Activated T-cell treated with anti-CD3 and anti-CD28 coated beads, Interleukin-2, amount 50 U/mL, for 24 hours (primary cell): ENCODE results near the gene ECE2.

Experiments used
- DNase-seq: peaks from one replicate; pipeline ENCODE4 v3.0.0-alpha.2; 2020
- H3K27ac Mint-ChIP-seq: 2 replicates; pipeline ENCODE4 v1.8.0; 2020; ENCODE audit warnings: mild to moderate bottlenecking, mixed read lengths
- H3K27me3 Mint-ChIP-seq: 2 replicates; pipeline ENCODE4 v1.8.0; 2020; ENCODE audit warnings: mixed read lengths
- H3K36me3 Mint-ChIP-seq: 2 replicates; pipeline ENCODE4 v1.8.0; 2020; ENCODE audit warnings: low read depth, mixed read lengths
- H3K4me1 Mint-ChIP-seq: 2 replicates; pipeline ENCODE4 v1.8.0; 2020; ENCODE audit warnings: low read depth, mixed read lengths
- H3K4me3 Mint-ChIP-seq: 2 replicates; pipeline ENCODE4 v1.8.0; 2020; ENCODE audit warnings: mild to moderate bottlenecking, moderate library complexity, mixed read lengths
- H3K9me3 Mint-ChIP-seq: 2 replicates; pipeline ENCODE4 v1.8.0; 2020; ENCODE audit warnings: mixed read lengths

ECE2 gene

DNA sequence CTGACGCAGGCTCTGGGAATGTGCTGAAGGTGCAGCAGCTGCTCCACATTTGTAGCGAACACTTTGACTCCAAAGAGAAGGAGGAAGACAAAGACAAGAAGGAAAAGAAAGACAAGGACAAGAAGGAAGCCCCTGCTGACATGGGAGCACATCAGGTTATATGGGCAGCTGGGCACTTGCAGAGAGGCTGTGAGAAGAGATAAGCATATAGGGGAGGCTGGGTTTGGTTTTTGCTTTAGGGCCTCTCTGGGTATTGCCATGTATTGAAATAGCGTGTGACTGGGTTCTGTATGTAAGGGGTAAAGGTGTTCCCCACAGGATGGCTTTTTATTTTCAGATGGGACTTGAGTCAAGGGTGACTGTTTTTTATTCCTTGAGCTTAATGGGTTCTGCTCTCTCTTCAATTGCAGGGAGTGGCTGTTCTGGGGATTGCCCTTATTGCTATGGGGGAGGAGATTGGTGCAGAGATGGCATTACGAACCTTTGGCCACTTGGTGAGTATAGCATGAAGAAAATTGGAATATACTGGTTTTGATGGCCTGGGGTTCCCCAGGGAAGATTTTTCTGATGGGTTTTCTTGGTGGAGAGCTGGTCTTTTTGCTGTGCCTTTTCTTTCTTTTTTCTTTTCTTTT is 30.6 kb downstream of the ECE2 start:
- no peak for DNase-seq
- no peak overlapping the region for H3K4me3 Mint-ChIP-seq
- H3K27ac Mint-ChIP-seq: peak overlapping the region; percentile 45
- H3K36me3 Mint-ChIP-seq: peaks cover 88% of the 10 kb centered on the region
- H3K9me3 Mint-ChIP-seq: no peaks in the 10 kb centered on the region
- peaks cover 24% of the 10 kb centered on the region for H3K4me1 Mint-ChIP-seq
- no peaks in the 10 kb centered on the region for H3K27me3 Mint-ChIP-seq

- peak overlapping the region; percentile 38 for H3K27ac Mint-ChIP-seq
- no peak overlapping the region for H3K4me3 Mint-ChIP-seq
- no peaks in the 10 kb centered on the region for H3K27me3 Mint-ChIP-seq
- DNase-seq: no peak
- H3K4me1 Mint-ChIP-seq: peaks cover 14% of the 10 kb centered on the region
- peaks cover 73% of the 10 kb centered on the region for H3K36me3 Mint-ChIP-seq
- no peaks in the 10 kb centered on the region for H3K9me3 Mint-ChIP-seq
These were observed 32.1 kb downstream of the ECE2 start for GRCh38 chr3:184307915-184308314.

DNA sequence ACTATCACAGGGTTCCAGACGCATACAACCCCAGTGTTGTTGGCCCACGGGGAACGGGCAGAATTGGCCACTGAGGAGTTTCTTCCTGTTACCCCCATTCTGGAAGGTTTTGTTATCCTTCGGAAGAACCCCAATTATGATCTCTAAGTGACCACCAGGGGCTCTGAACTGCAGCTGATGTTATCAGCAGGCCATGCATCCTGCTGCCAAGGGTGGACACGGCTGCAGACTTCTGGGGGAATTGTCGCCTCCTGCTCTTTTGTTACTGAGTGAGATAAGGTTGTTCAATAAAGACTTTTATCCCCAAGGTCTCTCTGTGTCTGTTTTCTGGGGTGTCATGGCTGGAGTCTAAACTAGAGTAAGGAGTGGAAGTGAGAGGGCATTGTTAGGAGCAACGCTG is 32.9 kb downstream of the ECE2 start:
- Mint-ChIP-seq H3K4me1 (peaks cover 9% of the 10 kb centered on the region), H3K27ac (peak overlapping the region; percentile 38), H3K27me3 (no peaks in the 10 kb centered on the region), H3K9me3 (no peaks in the 10 kb centered on the region), H3K4me3 (no peak overlapping the region), H3K36me3 (peaks cover 65% of the 10 kb centered on the region)
- no peak for DNase-seq

GRCh38 chr3:184311633-184312032 is 35.8 kb downstream of the ECE2 start:
- Mint-ChIP-seq H3K9me3 (no peaks in the 10 kb centered on the region), H3K36me3 (peaks cover 51% of the 10 kb centered on the region), H3K4me3 (no peak overlapping the region), H3K27ac (no peak overlapping the region), H3K4me1 (peaks cover 18% of the 10 kb centered on the region), H3K27me3 (no peaks in the 10 kb centered on the region)
- DNase-seq: no peak

DNA sequence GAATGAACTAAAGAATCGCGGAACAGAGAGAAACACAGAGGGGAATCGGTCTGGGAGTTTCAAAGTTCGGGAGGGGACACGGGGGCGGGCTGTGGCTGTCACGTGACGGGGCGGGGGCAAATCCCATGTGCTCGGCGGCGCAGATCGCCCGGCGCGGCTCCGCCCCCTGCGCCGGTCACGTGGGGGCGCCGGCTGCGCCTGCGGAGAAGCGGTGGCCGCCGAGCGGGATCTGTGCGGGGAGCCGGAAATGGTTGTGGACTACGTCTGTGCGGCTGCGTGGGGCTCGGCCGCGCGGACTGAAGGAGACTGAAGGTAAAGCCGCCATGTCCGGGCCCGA is 38.5 kb downstream of the ECE2 start, which contains the start of gene EIF4G1:
TSS of gene EIF4G1 (plus strand) at position 244 of the 337 bp plus-strand sequence. CDS start 1,191 bp downstream, outside the sequence.
- Mint-ChIP-seq H3K27ac (peak within 1 kb of the TSS; percentile 95), H3K27me3 (no peaks in the 10 kb centered on the region), H3K36me3 (peaks cover 49% of the 10 kb centered on the region), H3K9me3 (no peaks in the 10 kb centered on the region), H3K4me3 (peak within 1 kb of the TSS; percentile 88), H3K4me1 (peaks cover 34% of the 10 kb centered on the region)
- DNase-seq: peak; percentile 94

- Mint-ChIP-seq H3K36me3 (peaks cover 48% of the 10 kb centered on the region), H3K4me3 (peak overlapping the region; percentile 88), H3K27me3 (no peaks in the 10 kb centered on the region), H3K27ac (peak overlapping the region; percentile 95), H3K4me1 (peaks cover 39% of the 10 kb centered on the region), H3K9me3 (no peaks in the 10 kb centered on the region)
- DNase-seq: peak; percentile 80
These were observed 39.1 kb downstream of the ECE2 start for GRCh38 chr3:184314700-184315542.

DNA sequence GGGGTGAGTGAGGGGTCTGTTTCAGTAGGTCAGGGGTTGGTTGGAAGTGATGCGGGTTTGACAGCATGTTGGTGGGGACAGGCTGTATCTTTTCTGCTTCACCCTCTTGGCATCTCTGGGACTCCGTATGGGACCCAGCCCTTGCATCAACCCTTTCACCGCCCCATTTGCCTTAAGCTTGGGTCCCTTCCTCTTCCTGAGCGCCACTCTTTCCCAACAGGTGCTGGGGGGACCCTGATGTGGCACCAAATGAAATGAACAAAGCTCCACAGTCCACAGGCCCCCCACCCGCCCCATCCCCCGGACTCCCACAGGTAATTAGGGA is 39.7 kb downstream of the ECE2 start:
- H3K36me3 Mint-ChIP-seq: peaks cover 50% of the 10 kb centered on the region
- DNase-seq: no peak
- no peaks in the 10 kb centered on the region for H3K9me3 Mint-ChIP-seq
- peak overlapping the region; percentile 88 for H3K4me3 Mint-ChIP-seq
- H3K4me1 Mint-ChIP-seq: peaks cover 43% of the 10 kb centered on the region
- no peaks in the 10 kb centered on the region for H3K27me3 Mint-ChIP-seq
- peak overlapping the region; percentile 95 for H3K27ac Mint-ChIP-seq

DNA sequence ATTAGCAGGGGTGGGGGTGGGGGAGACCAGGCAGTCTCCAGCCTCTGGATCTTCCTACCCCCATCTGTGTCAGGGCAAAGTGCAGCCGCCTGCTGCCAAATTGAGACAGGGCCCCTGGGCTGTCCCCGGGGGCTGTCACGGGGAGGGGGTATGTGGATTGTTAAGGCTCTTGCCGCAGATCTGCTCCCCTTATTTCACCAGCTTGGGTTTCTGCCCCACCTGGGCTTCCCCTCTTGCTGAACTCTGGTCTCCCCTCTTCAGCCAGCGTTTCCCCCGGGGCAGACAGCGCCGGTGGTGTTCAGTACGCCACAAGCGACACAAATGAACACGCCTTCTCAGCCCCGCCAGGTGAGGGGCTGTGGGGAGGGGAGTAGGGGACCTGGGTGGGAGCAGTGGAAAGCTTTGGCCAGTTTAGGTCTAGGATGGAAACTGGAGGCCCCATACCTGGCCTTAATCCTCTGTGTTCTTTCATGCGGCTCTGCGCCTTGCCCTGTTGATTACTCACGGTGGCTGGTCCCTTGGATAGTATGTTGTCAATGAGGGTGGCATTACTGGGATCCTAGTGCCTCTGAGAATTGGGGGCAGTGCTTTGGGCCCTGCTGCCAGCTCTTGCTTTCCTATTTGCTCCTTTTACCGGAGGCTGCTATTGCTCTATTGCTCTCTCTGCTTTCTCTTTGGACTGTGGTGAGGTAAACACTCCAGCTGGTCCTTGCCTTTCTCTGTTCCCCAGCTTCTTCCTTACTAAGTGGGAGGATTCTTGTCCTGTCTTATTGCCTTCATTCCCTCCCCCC is 40.2 kb downstream of the ECE2 start:
- Mint-ChIP-seq H3K9me3 (no peaks in the 10 kb centered on the region), H3K27ac (peak overlapping the region; percentile 95)

GRCh38 chr3:184316792-184317191 is 41.0 kb downstream of the ECE2 start:
- Mint-ChIP-seq H3K27ac (peak overlapping the region; percentile 95), H3K4me1 (peaks cover 53% of the 10 kb centered on the region), H3K4me3 (peak overlapping the region; percentile 88), H3K36me3 (peaks cover 63% of the 10 kb centered on the region), H3K27me3 (no peaks in the 10 kb centered on the region), H3K9me3 (no peaks in the 10 kb centered on the region)
- no peak for DNase-seq

More for the DNA sequence above, 40.2 kb downstream of the ECE2 start:
- Mint-ChIP-seq H3K36me3 (peaks cover 56% of the 10 kb centered on the region), H3K27me3 (no peaks in the 10 kb centered on the region), H3K4me1 (peaks cover 48% of the 10 kb centered on the region), H3K4me3 (peak overlapping the region; percentile 88)
- no peak for DNase-seq

DNA sequence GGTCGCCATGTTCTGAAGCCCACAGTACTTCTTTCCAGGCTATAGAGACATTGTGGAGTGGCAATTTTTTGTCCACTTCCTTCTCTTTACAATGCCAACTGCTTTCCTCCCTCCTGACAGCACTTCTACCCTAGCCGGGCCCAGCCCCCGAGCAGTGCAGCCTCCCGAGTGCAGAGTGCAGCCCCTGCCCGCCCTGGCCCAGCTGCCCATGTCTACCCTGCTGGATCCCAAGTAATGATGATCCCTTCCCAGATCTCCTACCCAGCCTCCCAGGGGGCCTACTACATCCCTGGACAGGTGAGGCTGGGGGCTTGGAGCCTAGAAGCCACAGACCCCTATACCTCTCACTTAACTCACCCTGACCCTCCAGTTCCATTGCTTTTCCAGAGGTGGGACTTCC is 41.4 kb downstream of the ECE2 start:
- H3K27ac Mint-ChIP-seq: peak overlapping the region; percentile 95
- no peak for DNase-seq
- H3K4me1 Mint-ChIP-seq: peaks cover 53% of the 10 kb centered on the region
- no peaks in the 10 kb centered on the region for H3K27me3 Mint-ChIP-seq
- peaks cover 67% of the 10 kb centered on the region for H3K36me3 Mint-ChIP-seq
- H3K9me3 Mint-ChIP-seq: no peaks in the 10 kb centered on the region
- H3K4me3 Mint-ChIP-seq: peak overlapping the region; percentile 88

DNA sequence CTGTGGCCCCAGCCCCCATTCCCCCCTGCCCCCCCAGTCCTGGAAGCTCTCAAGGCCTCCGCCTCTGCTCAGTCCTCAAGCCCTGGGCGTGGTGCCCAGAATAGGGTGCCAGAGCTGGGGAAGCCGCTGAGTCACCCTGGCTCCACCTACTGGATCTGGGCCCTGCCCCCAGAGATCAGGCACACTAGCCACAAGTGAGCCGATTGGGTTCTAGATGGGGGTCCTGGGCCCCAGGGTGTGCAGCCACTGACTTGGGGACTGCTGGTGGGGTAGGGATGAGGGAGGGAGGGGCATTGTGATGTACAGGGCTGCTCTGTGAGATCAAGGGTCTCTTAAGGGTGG is 44.3 kb downstream of the ECE2 start:
- Mint-ChIP-seq H3K36me3 (peaks cover 96% of the 10 kb centered on the region), H3K9me3 (no peaks in the 10 kb centered on the region), H3K27ac (peak overlapping the region; percentile 55), H3K4me3 (no peak overlapping the region), H3K27me3 (no peaks in the 10 kb centered on the region), H3K4me1 (peaks cover 72% of the 10 kb centered on the region)
- peak; percentile 69 for DNase-seq

GRCh38 chr3:184321666-184322065 is 45.8 kb downstream of the ECE2 start:
- Mint-ChIP-seq H3K27ac (peak overlapping the region; percentile 55), H3K9me3 (no peaks in the 10 kb centered on the region), H3K4me1 (peaks cover 78% of the 10 kb centered on the region), H3K36me3 (peaks cover 97% of the 10 kb centered on the region), H3K4me3 (no peak overlapping the region), H3K27me3 (no peaks in the 10 kb centered on the region)
- DNase-seq: no peak

DNA sequence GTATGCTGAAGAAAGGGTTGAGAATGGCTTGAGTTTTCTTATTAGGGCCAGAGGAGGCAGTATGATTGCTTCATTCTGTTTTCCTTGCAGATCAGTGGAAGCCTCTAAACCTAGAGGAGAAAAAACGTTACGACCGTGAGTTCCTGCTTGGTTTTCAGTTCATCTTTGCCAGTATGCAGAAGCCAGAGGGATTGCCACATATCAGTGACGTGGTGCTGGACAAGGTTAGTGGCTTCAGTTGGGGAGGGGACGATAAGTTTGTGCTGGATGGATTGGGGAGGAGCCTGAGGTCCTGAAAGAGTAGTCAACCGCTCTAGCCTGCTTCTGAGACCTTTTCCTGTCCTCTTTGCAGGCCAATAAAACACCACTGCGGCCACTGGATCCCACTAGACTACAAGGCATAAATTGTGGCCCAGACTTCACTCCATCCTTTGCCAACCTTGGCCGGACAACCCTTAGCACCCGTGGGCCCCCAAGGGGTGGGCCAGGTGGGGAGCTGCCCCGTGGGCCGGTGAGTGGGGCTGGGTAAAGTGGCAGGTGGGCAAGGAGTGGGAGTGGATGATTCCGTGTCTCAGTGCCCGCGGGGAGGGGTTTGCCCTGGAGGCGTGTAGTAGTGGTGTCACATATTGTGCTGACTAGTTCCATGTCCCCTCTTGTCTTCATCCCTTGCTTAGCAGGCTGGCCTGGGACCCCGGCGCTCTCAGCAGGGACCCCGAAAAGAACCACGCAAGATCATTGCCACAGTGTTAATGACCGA is 47.1 kb downstream of the ECE2 start:
- Mint-ChIP-seq H3K27ac (peak overlapping the region; percentile 84), H3K4me1 (peaks cover 66% of the 10 kb centered on the region), H3K9me3 (no peaks in the 10 kb centered on the region), H3K36me3 (peaks cover 97% of the 10 kb centered on the region), H3K27me3 (no peaks in the 10 kb centered on the region), H3K4me3 (no peak overlapping the region)
- DNase-seq: no peak

DNA sequence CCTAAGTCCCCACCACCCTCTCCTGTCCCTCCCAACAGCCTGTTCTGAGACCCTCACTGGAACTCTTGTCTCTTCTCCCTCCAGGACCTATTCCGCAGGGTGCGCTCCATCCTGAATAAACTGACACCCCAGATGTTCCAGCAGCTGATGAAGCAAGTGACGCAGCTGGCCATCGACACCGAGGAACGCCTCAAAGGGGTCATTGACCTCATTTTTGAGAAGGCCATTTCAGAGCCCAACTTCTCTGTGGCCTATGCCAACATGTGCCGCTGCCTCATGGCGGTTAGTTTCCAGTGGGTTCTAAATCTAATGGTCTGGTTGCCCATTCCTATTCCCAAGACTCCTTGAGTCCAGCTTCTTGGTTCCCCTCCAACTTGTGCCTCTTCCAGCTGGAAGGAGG is 47.9 kb downstream of the ECE2 start:
- peak overlapping the region; percentile 90 for H3K27ac Mint-ChIP-seq
- no peak overlapping the region for H3K4me3 Mint-ChIP-seq
- no peaks in the 10 kb centered on the region for H3K9me3 Mint-ChIP-seq
- no peak for DNase-seq
- H3K27me3 Mint-ChIP-seq: no peaks in the 10 kb centered on the region
- peaks cover 98% of the 10 kb centered on the region for H3K36me3 Mint-ChIP-seq
- H3K4me1 Mint-ChIP-seq: peaks cover 65% of the 10 kb centered on the region
